Type B pancreatic cell (in vitro differentiated cells): ENCODE measurements around the gene MKNK1. TPM values are rescaled to one million over a fixed set of nuclear protein-coding genes. Genes with fewer than 3 reads are reported as not detected.

Experiments used
- DNase-seq: peaks from one replicate; pipeline ENCODE4 v3.0.0; 2021; ENCODE audit warnings: mixed read lengths; ENCODE audit not compliant: unreplicated experiment; ENCODE audit errors: extremely low spot score
- H3K27ac Mint-ChIP-seq: 2 replicates; pipeline ENCODE4 v1.8.0; 2021; ENCODE audit warnings: mild to moderate bottlenecking, mixed read lengths
- H3K27me3 Mint-ChIP-seq: 2 replicates; pipeline ENCODE4 v1.8.0; 2021; ENCODE audit warnings: mixed read lengths
- H3K36me3 Mint-ChIP-seq: 2 replicates; pipeline ENCODE4 v1.8.0; 2021; ENCODE audit warnings: mixed read lengths
- H3K4me1 Mint-ChIP-seq: one replicate; pipeline ENCODE4 v1.8.0; 2021; ENCODE audit warnings: mixed read lengths; ENCODE audit not compliant: unreplicated experiment
- H3K4me3 Mint-ChIP-seq: 2 replicates; pipeline ENCODE4 v1.8.0; 2021; ENCODE audit warnings: mild to moderate bottlenecking, mixed read lengths
- H3K9me3 Mint-ChIP-seq: 2 replicates; pipeline ENCODE4 v1.8.0; 2021; ENCODE audit warnings: mixed read lengths
- CTCF ChIP-seq: fragments of 200-600 bp; sonication (generic); conservative IDR thresholded peaks from 2 replicates; pipeline ENCODE4 v1.5.0; 2021; ENCODE audit warnings: antibody characterized with exemption, mild to moderate bottlenecking
- total RNA-seq: library from RNA; stranded (reverse); gene quantifications from 2 replicates; pipeline ENCODE4 v1.2.1, GENCODE V29; 2021; ENCODE audit warnings: low replicate concordance

Gene MKNK1
- total RNA-seq, 1 donor from 2014 or later: 29.4 TPM

GRCh38 chr1:46599059-46599970 is 4.8 kb downstream of the MKNK1 start:
- H3K9me3 Mint-ChIP-seq: no peaks in the 10 kb centered on the region
- no peak overlapping the region for H3K4me3 Mint-ChIP-seq
- no peaks in the 10 kb centered on the region for H3K36me3 Mint-ChIP-seq
- H3K4me1 Mint-ChIP-seq: peaks cover 22% of the 10 kb centered on the region
- DNase-seq: no peak
- TF ChIP-seq CTCF: no peak
- H3K27me3 Mint-ChIP-seq: no peaks in the 10 kb centered on the region
- no peak overlapping the region for H3K27ac Mint-ChIP-seq

DNA sequence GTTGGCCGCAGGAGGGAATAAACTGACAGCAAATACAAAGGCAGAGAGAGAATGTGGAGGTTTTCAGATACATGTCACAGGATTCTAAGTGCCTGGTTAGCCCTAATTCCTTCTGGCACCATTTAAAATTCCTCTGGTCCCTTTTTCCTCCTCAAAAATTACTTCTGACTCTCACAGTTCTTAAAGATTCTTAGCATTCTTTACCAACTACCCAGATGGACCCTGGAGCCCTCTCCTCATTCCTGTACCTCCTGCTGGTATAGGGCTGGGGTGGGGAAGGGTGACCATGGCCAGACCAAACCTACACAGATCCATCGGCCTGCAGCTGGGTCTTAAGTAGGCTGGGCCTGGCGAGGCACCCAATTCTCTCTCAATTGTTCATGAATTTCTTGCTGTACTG is 7.2 kb downstream of the MKNK1 start:
- Mint-ChIP-seq H3K36me3 (peaks cover 15% of the 10 kb centered on the region), H3K27me3 (no peaks in the 10 kb centered on the region), H3K9me3 (no peaks in the 10 kb centered on the region), H3K4me3 (no peak overlapping the region), H3K27ac (no peak overlapping the region), H3K4me1 (peaks cover 13% of the 10 kb centered on the region)
- TF ChIP-seq CTCF: no peak
- DNase-seq: no peak

DNA sequence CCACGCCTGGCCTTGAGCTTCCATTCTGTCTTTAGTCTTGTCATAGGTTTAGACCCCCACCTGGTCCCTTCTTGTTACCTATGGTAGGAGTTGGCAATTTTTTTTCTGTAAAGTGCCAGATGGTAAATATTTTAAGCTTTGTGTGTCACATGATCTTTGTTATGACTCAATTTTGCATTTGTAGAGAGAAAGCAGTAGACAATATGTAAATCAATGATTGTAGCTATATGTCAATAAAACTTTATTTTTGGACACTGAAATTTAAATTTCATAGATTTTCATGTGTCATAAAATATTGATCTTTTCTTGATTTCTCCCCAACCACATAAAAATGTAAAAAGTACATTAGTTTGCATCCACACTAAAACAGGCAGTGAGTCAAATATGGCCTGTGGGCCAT is 8.0 kb downstream of the MKNK1 start:
- H3K4me3 Mint-ChIP-seq: no peak overlapping the region
- TF ChIP-seq CTCF: no peak
- no peak for DNase-seq
- H3K27ac Mint-ChIP-seq: no peak overlapping the region
- no peaks in the 10 kb centered on the region for H3K27me3 Mint-ChIP-seq
- H3K36me3 Mint-ChIP-seq: peaks cover 17% of the 10 kb centered on the region
- peaks cover 5% of the 10 kb centered on the region for H3K4me1 Mint-ChIP-seq
- no peaks in the 10 kb centered on the region for H3K9me3 Mint-ChIP-seq

- no peak for TF ChIP-seq CTCF
- no peaks in the 10 kb centered on the region for H3K27me3 Mint-ChIP-seq
- no peaks in the 10 kb centered on the region for H3K9me3 Mint-ChIP-seq
- H3K4me3 Mint-ChIP-seq: no peak overlapping the region
- no peak overlapping the region for H3K27ac Mint-ChIP-seq
- H3K36me3 Mint-ChIP-seq: peaks cover 21% of the 10 kb centered on the region
- H3K4me1 Mint-ChIP-seq: peaks cover 2% of the 10 kb centered on the region
- no peak for DNase-seq
Measured at GRCh38 chr1:46595127-46595526, 8.9 kb downstream of the MKNK1 start.

GRCh38 chr1:46594063-46594462 is 10.0 kb downstream of the MKNK1 start:
- H3K9me3 Mint-ChIP-seq: no peaks in the 10 kb centered on the region

More at GRCh38 chr1:46594063-46594462, 10.0 kb downstream of the MKNK1 start:
- no peak for DNase-seq
- peaks cover 23% of the 10 kb centered on the region for H3K36me3 Mint-ChIP-seq
- no peak overlapping the region for H3K4me3 Mint-ChIP-seq
- H3K27ac Mint-ChIP-seq: no peak overlapping the region
- no peaks in the 10 kb centered on the region for H3K27me3 Mint-ChIP-seq
- H3K4me1 Mint-ChIP-seq: no peaks in the 10 kb centered on the region
- no peak for TF ChIP-seq CTCF
